Inflammatory macrophage treated with lipopolysaccharide for 4 hours (primary cell): ENCODE measurements around the gene POLR3E.

Source experiments
- DNase-seq: peaks from one replicate; pipeline ENCODE4 v3.0.0-alpha.2; 2020

POLR3E gene

GRCh38 chr16:22297114-22297870 lies at the start of gene POLR3E:
Gene POLR3E (plus strand): TSS chr16:22297409. CDS start chr16:22302969, 5,560 bp downstream.
- peak; percentile 98 for DNase-seq

DNA sequence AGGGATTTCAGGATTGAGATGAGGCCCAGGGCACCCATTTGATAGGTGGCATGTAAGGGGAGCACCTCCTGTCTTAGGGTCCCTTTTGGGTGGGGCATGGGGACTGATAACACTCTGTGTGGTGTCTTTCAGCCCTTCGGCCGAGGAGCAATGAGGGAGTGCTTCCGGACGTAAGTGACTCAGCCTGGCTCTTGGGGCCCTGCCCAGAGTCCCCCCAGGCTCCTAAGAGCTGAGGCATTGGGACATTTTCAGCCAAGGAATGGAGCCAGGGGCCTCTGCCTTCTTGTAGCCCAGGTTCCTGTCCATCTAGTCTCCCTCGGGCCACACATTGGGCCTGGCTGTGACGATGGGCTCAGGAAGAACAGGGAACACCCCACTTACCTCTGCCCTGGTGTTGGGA lies 46.7 kb upstream of the POLR3E start:
- DNase-seq = no peak

DNA sequence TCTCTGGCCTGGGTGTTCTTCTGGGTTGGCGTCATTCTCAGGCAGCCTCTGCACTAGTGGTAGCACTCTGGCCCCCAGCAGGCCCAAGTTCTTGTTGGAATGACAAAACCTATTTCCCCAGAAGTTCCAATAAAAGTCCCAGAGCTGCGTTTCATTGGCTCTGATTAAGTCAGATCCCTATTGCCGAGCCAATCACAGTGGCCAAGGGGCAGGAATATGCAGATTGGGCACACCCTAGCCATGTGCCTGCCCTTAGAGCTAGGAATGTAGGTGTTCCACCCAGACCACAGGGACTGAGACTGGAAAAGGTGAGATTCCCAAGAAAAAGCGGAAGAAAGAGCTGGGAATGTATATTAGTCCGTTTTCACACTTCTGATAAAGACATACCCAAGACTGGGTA lies 44.9 kb upstream of the POLR3E start:
- no peak for DNase-seq

DNA sequence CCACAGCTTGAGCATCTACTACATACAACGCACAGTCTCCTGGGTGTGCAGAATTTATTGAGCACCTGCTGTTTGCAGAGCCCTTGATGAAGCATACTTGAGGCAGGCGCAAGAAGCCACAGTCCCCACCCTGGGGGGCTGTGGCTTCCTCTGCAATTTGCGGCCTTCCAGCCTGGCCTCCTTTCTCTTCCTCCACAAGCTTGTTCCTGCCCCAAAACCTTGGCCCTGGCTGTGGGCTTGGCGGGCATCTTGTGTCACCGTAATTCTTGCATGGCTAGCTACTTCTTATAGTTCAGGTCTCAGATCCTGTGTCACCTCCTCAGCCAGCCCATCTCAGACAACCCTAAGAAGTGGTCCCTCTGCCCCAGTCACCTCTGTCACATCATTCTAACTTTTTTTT lies 43.9 kb upstream of the POLR3E start:
- no peak for DNase-seq

- DNase-seq = no peak
These were observed 41.9 kb upstream of the POLR3E start for GRCh38 chr16:22255335-22255734.

- DNase-seq = no peak
These were observed 39.8 kb upstream of the POLR3E start for GRCh38 chr16:22257440-22257839.

GRCh38 chr16:22260490-22260889 lies 36.7 kb upstream of the POLR3E start:
- DNase-seq = no peak

GRCh38 chr16:22262460-22262859 lies 34.7 kb upstream of the POLR3E start:
- no peak for DNase-seq

DNA sequence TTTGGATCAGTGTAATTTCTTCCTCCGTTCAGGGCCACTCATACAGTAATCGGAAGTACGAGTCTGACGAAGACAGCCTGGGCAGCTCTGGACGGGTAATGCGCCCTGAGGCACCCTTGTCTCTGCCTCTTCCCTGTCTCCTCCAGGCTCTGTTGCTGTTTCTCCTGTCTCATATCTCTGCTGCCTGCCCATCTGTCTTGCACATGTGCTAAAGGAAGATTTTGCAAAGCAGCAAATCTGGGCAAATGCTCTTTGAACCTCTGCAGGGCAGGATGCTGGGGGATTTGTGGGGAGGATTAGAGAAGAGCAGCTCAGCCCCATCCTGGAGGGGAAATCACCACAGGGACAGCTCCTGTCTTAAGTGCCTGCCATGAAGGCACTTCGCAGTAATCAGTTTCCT lies 32.4 kb upstream of the POLR3E start:
- no peak for DNase-seq

DNA sequence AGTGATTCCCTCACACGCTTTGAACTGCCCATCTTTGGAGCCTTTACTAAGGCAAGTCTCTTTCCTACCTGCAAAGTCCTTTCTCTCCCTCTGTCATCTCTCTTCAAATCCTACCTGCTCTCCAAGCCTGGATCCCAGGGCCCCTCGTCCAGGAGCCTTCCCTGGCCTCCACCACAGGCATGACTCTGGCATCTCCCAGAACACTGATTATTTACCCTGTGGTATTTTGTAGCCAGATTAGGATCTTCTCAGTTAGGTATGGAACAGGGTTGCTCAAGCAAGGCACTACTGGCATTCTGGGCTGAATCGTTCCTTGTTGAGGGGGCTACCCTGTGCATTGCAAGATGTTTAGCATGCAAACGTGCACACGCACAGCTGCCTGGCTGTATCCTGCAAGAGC lies 31.9 kb upstream of the POLR3E start:
- DNase-seq = no peak

DNA sequence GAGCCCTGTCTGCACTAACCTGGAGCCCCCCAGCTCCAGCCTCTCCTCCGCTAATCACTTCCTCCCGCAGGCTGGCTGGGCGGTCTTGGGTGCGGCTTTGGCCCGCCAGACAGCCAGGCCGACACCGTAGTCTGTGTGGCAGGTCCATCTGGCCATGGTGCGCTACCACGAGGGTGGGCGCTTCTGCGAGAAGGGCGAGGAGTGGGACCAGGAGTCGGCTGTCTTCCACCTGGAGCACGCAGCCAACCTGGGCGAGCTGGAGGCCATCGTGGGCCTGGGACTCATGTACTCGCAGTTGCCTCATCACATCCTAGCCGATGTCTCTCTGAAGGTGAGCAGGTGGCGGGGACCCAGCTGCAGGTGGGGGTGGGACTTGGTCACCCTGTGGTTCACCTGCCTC lies 30.7 kb upstream of the POLR3E start:
- no peak for DNase-seq

- no peak for DNase-seq
These were observed 29.4 kb upstream of the POLR3E start for GRCh38 chr16:22267764-22268163.

DNA sequence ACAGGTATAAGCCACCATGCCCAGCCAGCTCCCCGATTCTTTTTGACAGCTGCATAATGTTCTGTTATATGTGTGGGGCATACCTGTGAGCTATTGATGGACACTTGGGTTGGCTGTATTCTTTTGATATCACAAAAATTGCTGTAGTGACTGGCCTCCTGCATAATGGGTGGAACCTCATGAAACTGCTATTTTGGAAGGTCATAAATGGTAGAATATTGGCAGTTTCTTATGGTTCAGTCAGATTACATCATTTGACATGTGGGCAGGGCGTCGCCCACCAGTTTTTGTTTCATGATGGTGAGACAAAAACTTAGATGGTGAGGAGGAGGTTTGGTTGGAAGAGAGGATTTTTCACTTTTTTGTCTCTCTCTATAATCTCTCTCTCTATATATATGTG lies 26.7 kb upstream of the POLR3E start:
- peak; percentile 41 for DNase-seq

- no peak for DNase-seq
These were observed 24.1 kb upstream of the POLR3E start for GRCh38 chr16:22272870-22273650.

- DNase-seq = no peak
These were observed 22.3 kb upstream of the POLR3E start for GRCh38 chr16:22274916-22275315.

DNA sequence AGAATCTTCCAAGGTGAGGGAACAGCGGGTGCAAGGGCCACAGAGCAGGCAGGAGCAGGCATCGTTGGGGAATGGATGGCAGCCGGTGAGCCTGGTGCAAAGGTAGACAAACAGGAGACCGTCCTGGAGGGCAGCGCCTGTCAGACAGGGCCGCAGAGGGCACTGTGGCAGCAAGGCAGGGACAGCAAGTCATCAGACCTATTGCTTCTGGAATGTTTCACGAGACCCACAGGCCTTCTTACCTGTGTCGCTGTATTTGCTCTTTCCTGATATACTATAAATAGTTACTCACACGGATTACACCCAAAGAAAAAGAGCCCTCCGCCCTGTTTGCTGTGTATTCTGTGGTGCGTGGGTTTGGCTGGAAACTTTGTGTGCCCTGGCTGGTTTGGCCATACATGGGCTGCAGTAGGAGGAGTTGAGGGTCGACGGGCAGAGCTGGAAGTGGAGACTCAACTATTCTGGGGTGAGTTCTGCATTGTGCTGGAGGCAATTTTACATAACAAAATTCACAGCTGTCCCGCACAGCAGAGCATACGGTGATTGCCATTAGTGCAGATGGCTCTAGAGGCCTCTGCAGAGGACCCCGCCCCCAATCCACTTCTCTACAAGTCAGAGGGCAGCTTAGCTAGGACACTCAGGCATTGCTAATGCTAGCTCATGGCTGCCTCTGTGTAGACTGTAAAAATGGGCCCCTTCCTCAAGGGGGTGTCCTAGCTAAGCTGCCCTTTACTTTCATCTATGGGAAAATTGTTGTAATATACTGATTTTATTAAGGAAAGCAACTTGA lies 18.6 kb upstream of the POLR3E start:
- no peak for DNase-seq

DNA sequence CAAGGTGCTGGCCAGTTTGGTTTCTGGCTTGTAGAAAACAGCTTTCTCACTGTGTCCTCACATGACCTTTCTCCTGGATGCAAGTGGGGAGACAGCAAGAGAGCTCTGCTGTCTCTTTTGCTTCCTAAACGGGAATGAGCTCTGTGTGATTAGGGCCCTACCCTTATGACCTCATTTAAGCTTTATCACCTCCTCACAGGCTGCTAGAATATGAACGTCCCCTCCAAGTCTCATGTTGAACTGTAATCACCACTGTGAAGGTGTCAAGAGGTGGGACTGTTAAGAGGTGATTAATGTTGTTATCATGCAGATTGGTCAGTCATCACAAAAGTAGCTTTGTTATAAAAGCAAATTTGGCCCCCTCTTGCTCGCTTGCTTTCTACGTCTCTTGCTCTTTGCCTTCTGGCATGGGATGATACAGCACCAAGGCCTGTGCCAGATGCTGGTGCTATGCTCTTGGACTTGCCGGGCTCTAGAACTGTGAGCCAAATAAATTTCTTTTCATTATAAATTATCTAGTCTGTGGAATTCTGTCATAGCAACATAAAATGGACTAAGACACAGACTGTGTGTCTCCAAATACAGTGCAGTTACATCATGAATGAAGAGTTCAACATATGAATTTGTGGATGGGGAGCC lies 14.8 kb upstream of the POLR3E start:
- DNase-seq = no peak

- DNase-seq = no peak
These were observed 12.6 kb upstream of the POLR3E start for GRCh38 chr16:22284637-22285036.

DNA sequence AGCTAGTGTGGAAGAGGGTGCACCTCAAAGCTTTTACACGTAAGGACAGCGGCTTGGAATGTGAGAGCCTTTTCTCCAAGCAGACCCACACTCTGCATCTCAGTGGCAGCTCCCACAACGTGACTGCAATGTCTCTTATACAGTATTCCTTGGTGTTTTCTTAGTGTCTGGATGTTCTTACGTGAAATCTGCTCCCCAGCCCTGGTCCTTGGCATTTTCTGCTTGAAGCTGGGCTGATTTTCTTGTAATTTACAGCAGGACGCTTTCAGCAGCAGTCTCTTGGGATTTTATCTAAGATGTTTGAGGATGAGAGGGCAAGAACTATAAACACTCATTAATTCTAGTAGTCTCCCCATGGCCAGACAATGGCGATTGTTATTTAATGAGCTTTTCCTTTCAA lies 12.1 kb upstream of the POLR3E start:
- DNase-seq = no peak

DNA sequence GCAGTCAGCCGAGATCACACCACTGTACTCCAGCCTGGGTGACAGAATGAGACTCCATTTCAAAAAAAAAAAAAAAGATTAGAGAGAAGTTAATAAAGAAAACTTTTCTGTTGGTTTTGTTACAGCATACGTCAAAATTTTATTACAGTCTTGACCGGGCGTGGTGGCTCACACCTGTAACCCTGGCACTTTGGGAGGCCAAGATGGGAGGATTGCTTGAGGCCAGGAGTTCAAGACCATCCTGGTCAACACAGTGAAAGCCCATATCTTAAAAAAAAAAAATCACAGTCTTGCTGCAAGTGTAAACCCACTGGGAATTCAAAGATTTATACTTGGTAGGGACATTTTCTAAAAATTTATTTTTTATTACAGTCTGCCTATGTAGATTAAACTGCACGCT lies 6.2 kb upstream of the POLR3E start:
- DNase-seq = no peak

- DNase-seq = no peak
These were observed 5.3 kb upstream of the POLR3E start for GRCh38 chr16:22291860-22292318.

- no peak for DNase-seq
These were observed 4.9 kb upstream of the POLR3E start for GRCh38 chr16:22292320-22292719.
